Liver (tissue), 9 donors: ENCODE results near the gene ADCY3. TPM values are rescaled to one million over a fixed set of nuclear protein-coding genes. Genes with fewer than 3 reads are reported as not detected.

Experiments
- DNase-seq: peaks from one replicate; pipeline ENCODE4 v3.0.0-alpha.2; 2017; ENCODE audit warnings: low spot score
- H3K27ac ChIP-seq, 2 donors: one replicate each; pipeline ENCODE4 v1.7.0; 2013; ENCODE audit warnings: inconsistent platforms in 2 of 2, low read length in 2 of 2, control low read depth in 1 of 2, low read depth in 1 of 2, mild to moderate bottlenecking in 1 of 2
- H3K27me3 ChIP-seq, 4 donors: one replicate each; pipeline versions ENCODE4 v1.6.1 to v1.7.0; 2013; ENCODE audit warnings: low read length in 3 of 4, inconsistent platforms in 1 of 4, mild to moderate bottlenecking in 1 of 4, moderate library complexity in 1 of 4; ENCODE audit not compliant: control insufficient read depth in 4 of 4, insufficient read depth in 4 of 4
- H3K36me3 ChIP-seq, 4 donors: one replicate each; pipeline versions ENCODE4 v1.6.1 to v1.7.0; 2013; ENCODE audit warnings: low read length in 3 of 4, mild to moderate bottlenecking in 3 of 4, low read depth in 1 of 4, moderate library complexity in 1 of 4; ENCODE audit not compliant: control insufficient read depth in 4 of 4, insufficient read depth in 3 of 4
- H3K4me1 ChIP-seq, 4 donors: one replicate each; pipeline versions ENCODE4 v1.6.1 to v1.7.0; 2013; ENCODE audit warnings: low read length in 3 of 4, mild to moderate bottlenecking in 3 of 4, moderate library complexity in 1 of 4; ENCODE audit not compliant: control insufficient read depth in 4 of 4, insufficient read depth in 4 of 4
- H3K4me3 ChIP-seq, 3 donors: one replicate each; pipeline versions ENCODE4 v1.6.1 to v1.7.0; 2013; ENCODE audit warnings: low read length in 3 of 3, control low read depth in 1 of 3, low read depth in 1 of 3, mild to moderate bottlenecking in 1 of 3
- H3K9ac ChIP-seq, 2 donors: one replicate each; pipeline ENCODE4 v1.7.0; 2013; ENCODE audit warnings: low read length in 2 of 2, mild to moderate bottlenecking in 2 of 2, moderate library complexity in 2 of 2, control low read depth in 1 of 2, low read depth in 1 of 2
- H3K9me3 ChIP-seq, 4 donors: one replicate each; pipeline versions ENCODE4 v1.6.1 to v1.7.0; 2013; ENCODE audit warnings: low read length in 3 of 4; ENCODE audit not compliant: control insufficient read depth in 4 of 4
- ATF3 ChIP-seq: IDR thresholded peaks from 2 replicates; pipeline ENCODE4 v1.6.1; 2016; ENCODE audit warnings: antibody characterized with exemption
- CTCF ChIP-seq: fragments of 150-350 bp; IDR thresholded peaks from 2 replicates; pipeline ENCODE4 v1.5.1; 2017; ENCODE audit warnings: improper control_type of control experiment, low read depth, low read length; ENCODE audit not compliant: missing input control
- EGR1 ChIP-seq, 2 donors: IDR thresholded peaks; 2 replicates each; pipeline ENCODE4 v1.6.1; 2016 to 2018; ENCODE audit warnings: antibody characterized with exemption in 2 of 2, low read depth in 2 of 2
- FOXA2 ChIP-seq: IDR thresholded peaks from 2 replicates; pipeline ENCODE4 v1.6.1; 2016; ENCODE audit warnings: antibody characterized with exemption
- GABPA ChIP-seq, 2 donors: IDR thresholded peaks in 1 of 2; conservative IDR thresholded peaks in 1 of 2; 2 replicates each; pipeline ENCODE4 v1.6.1; 2016; ENCODE audit warnings: antibody characterized with exemption in 2 of 2, mild to moderate bottlenecking in 1 of 2, moderate library complexity in 1 of 2
- HNF4G ChIP-seq: IDR thresholded peaks from 2 replicates; pipeline ENCODE4 v1.6.1; 2016; ENCODE audit warnings: antibody characterized with exemption
- JUND ChIP-seq, 2 donors: IDR thresholded peaks; 2 replicates each; pipeline ENCODE4 v1.6.1; 2016; ENCODE audit warnings: antibody characterized with exemption in 2 of 2
- NR2F2 ChIP-seq: IDR thresholded peaks from 2 replicates; pipeline ENCODE4 v1.6.1; 2016; ENCODE audit warnings: antibody characterized with exemption
- RAD21 ChIP-seq, 2 donors: IDR thresholded peaks; 2 replicates each; pipeline ENCODE4 v1.6.1; 2016; ENCODE audit warnings: antibody characterized with exemption in 2 of 2, mild to moderate bottlenecking in 2 of 2
- SP1 ChIP-seq: IDR thresholded peaks from 2 replicates; pipeline ENCODE4 v1.6.1; 2018; ENCODE audit warnings: antibody characterized with exemption, mild to moderate bottlenecking
- TAF1 ChIP-seq: conservative IDR thresholded peaks from 2 replicates; pipeline ENCODE4 v1.6.1; 2016; ENCODE audit warnings: antibody characterized with exemption, mild to moderate bottlenecking
- YY1 ChIP-seq: IDR thresholded peaks from 2 replicates; pipeline ENCODE4 v1.6.1; 2016; ENCODE audit warnings: antibody characterized with exemption, mild to moderate bottlenecking
- ZBTB33 ChIP-seq: IDR thresholded peaks from 2 replicates; pipeline ENCODE4 v1.6.1; 2016; ENCODE audit warnings: antibody characterized with exemption
- WGBS: extraction: QIAGEN DNeasy Blood & Tissue Kit; methylation state at CpG from one replicate; pipeline ENCODE4 v1.1.7; 2013; 5-methylcytosine and 5-hydroxymethylcytosine counted together
- polyA plus RNA-seq, 2 donors: library from polyadenylated mRNA; stranded (reverse) in 1 of 2; unstranded in 1 of 2; fragments of 200-250 nt in 1 of 2; fragments of >200 nt in 1 of 2; fragmentation: Nextera tagmentation in 1 of 2; extraction: Ambion mirVana in 1 of 2; gene quantifications; one replicate each; pipeline versions ENCODE4 v1.2.1 to v1.2.3, GENCODE V29; 2013 to 2015
- total RNA-seq, 2 donors: library from RNA; depleted of rRNA; stranded (reverse); fragments of >200 nt; gene quantifications; one replicate each; pipeline ENCODE4 v1.2.3, GENCODE V29; 2014
- TF ChIP-seq, protein P1 (sequence below): IDR thresholded peaks from 2 replicates; pipeline ENCODE4 v1.6.1; 2016; ENCODE audit warnings: antibody characterized with exemption
- TF ChIP-seq, protein P2 (sequence below): IDR thresholded peaks from 2 replicates; pipeline ENCODE4 v1.6.1; 2016; ENCODE audit warnings: antibody characterized with exemption, mild to moderate bottlenecking
- donor health status: healthy.
- donor health status: healthy.
- donor health status: healthy.
- donor health status: healthy.
- donor health status: healthy.

Gene ADCY3
- total and polyA plus RNA-seq, 4 donors, result 0.99 to 8.4 (median 6.4) TPM

- Histone ChIP-seq H3K4me3 (no peak overlapping the region), H3K27ac (no peak overlapping the region), H3K27me3 (no peaks in the 10 kb centered on the region), H3K36me3 (peaks cover 0 to 4% (median under 1%) of the 10 kb centered on the region in 4 donors), H3K4me1 (peaks cover 0 to 2% (median 0%) of the 10 kb centered on the region in 4 donors), H3K9ac (no peak overlapping the region), H3K9me3 (no peaks in the 10 kb centered on the region)
- 89% methylated on average over 16 of the region's 16 CpGs for WGBS
- no peak for DNase-seq
- TF ChIP-seq, protein P1, sequence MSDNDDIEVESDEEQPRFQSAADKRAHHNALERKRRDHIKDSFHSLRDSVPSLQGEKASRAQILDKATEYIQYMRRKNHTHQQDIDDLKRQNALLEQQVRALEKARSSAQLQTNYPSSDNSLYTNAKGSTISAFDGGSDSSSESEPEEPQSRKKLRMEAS, result no peak
- TF ChIP-seq ZBTB33, result no peak
- TF ChIP-seq CTCF, result peak; percentile 32
- no peak for TF ChIP-seq YY1
- no peak for TF ChIP-seq NR2F2
- no peak for TF ChIP-seq GABPA (IDR thresholded peaks at IDR 0.05 in 1 of 2, conservative IDR thresholded peaks at IDR 0.05 in 1 of 2)
- TF ChIP-seq RAD21 (IDR thresholded peaks at IDR 0.05), result peak in 1 of 2 donors; percentile 37
- no peak for TF ChIP-seq EGR1 (IDR thresholded peaks at IDR 0.05; ENCODE audit: low read depth in 2 of 2)
- TF ChIP-seq, protein P2, sequence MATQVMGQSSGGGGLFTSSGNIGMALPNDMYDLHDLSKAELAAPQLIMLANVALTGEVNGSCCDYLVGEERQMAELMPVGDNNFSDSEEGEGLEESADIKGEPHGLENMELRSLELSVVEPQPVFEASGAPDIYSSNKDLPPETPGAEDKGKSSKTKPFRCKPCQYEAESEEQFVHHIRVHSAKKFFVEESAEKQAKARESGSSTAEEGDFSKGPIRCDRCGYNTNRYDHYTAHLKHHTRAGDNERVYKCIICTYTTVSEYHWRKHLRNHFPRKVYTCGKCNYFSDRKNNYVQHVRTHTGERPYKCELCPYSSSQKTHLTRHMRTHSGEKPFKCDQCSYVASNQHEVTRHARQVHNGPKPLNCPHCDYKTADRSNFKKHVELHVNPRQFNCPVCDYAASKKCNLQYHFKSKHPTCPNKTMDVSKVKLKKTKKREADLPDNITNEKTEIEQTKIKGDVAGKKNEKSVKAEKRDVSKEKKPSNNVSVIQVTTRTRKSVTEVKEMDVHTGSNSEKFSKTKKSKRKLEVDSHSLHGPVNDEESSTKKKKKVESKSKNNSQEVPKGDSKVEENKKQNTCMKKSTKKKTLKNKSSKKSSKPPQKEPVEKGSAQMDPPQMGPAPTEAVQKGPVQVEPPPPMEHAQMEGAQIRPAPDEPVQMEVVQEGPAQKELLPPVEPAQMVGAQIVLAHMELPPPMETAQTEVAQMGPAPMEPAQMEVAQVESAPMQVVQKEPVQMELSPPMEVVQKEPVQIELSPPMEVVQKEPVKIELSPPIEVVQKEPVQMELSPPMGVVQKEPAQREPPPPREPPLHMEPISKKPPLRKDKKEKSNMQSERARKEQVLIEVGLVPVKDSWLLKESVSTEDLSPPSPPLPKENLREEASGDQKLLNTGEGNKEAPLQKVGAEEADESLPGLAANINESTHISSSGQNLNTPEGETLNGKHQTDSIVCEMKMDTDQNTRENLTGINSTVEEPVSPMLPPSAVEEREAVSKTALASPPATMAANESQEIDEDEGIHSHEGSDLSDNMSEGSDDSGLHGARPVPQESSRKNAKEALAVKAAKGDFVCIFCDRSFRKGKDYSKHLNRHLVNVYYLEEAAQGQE, result no peak
Observed at GRCh38 chr2:24824966-24825882, 94.8 kb downstream of the ADCY3 start.

DNA sequence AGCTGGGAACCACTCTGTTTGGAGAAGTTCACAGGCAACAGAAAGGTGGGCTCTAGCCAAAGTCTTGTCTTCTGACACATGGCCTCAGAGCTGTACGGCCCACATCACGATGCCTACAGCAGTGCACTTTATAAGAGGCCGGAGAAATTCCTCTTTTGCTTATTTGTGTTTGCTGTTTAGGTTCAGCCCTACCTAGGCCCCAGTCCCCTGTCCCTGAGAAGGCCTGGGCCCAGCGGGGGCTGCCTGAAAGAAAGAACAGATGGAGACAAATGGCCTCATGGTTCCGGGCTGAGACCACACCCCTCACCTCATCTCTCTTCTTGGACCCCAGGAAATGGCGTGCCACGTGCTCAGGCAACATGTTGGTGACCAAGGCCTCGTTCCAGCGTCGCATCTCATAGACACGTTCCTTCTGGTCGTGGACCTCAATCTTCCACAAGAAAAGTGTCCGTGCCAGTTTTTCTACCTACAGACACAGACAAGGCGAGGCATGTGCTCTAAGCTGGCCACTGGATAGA, 95.9 kb downstream of the ADCY3 start:
- DNase-seq, result no peak
- H3K4me3 ChIP-seq, result no peak overlapping the region
- peaks cover 0 to 10% (median 2%) of the 10 kb centered on the region in 4 donors for H3K36me3 ChIP-seq
- 96% methylated on average over 14 of the region's 14 CpGs for WGBS
- peaks cover 0 to 2% (median 0%) of the 10 kb centered on the region in 4 donors for H3K4me1 ChIP-seq
- no peaks in the 10 kb centered on the region for H3K27me3 ChIP-seq
- no peaks in the 10 kb centered on the region for H3K9me3 ChIP-seq
- H3K27ac ChIP-seq, result no peak overlapping the region
- no peak overlapping the region for H3K9ac ChIP-seq
- no peak for TF ChIP-seq RAD21 (IDR thresholded peaks at IDR 0.05)
- TF ChIP-seq, protein P1, result no peak
- no peak for TF ChIP-seq ATF3
- TF ChIP-seq HNF4G, result no peak
- TF ChIP-seq SP1, result no peak
- TF ChIP-seq JUND (IDR thresholded peaks at IDR 0.05), result no peak
- TF ChIP-seq TAF1, result no peak
- TF ChIP-seq, protein P2, result no peak
- no peak for TF ChIP-seq FOXA2
- no peak for TF ChIP-seq CTCF
